Stimulated activated naive CD8-positive, alpha-beta T cell treated with anti-CD3 and anti-CD28 coated beads, Interleukin-15, Interleukin-2, amounts not matched to agents 100 ng/mL and 50 ng/mL, for 24 hours (primary cell): ENCODE measurements around the gene IRF2BP1.

Experiments
- H3K27ac Mint-ChIP-seq: one replicate; pipeline ENCODE4 v1.8.0; 2021; ENCODE audit warnings: mild to moderate bottlenecking, mixed read lengths
- H3K27me3 Mint-ChIP-seq: one replicate; pipeline ENCODE4 v1.8.0; 2021; ENCODE audit warnings: mixed read lengths
- H3K36me3 Mint-ChIP-seq: one replicate; pipeline ENCODE4 v1.8.0; 2021; ENCODE audit warnings: low read depth, mixed read lengths
- H3K4me1 Mint-ChIP-seq: one replicate; pipeline ENCODE4 v1.8.0; 2021; ENCODE audit warnings: low read depth, mixed read lengths
- H3K4me3 Mint-ChIP-seq: one replicate; pipeline ENCODE4 v1.8.0; 2021; ENCODE audit warnings: mild to moderate bottlenecking, mixed read lengths
- H3K9me3 Mint-ChIP-seq: one replicate; pipeline ENCODE4 v1.8.0; 2021; ENCODE audit warnings: mixed read lengths

IRF2BP1 gene

DNA sequence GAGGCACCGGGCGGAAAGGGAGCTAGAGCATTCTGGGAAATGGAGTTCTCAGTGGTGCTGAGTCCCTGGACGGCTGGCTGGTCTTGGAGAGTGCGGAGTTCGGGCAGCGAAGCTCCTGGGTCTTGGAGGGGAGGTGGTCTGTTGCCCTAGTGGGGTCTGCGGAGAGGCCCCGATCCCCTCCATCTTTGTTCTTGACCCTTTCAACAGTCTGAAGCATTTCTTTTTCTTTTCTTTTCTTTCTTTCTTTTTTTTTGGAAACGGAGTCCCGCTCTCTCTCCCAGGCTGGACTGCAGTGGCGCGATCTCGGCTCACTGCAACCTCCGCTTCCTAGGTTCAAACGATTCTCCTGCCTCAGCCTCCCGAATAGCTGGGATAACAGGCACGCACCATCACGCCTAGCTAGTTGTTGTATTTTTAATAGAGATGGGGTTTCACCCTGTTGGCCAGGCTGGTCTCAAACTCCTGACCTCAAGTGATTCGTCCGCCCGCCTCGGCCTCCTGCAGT is 22.6 kb downstream of the IRF2BP1 start:
- Mint-ChIP-seq H3K4me1 (peaks cover 30% of the 10 kb centered on the region), H3K27me3 (peaks cover 30% of the 10 kb centered on the region), H3K36me3 (peaks cover 22% of the 10 kb centered on the region), H3K4me3 (peak overlapping the region; percentile 95), H3K27ac (peak overlapping the region; percentile 99), H3K9me3 (no peaks in the 10 kb centered on the region)

DNA sequence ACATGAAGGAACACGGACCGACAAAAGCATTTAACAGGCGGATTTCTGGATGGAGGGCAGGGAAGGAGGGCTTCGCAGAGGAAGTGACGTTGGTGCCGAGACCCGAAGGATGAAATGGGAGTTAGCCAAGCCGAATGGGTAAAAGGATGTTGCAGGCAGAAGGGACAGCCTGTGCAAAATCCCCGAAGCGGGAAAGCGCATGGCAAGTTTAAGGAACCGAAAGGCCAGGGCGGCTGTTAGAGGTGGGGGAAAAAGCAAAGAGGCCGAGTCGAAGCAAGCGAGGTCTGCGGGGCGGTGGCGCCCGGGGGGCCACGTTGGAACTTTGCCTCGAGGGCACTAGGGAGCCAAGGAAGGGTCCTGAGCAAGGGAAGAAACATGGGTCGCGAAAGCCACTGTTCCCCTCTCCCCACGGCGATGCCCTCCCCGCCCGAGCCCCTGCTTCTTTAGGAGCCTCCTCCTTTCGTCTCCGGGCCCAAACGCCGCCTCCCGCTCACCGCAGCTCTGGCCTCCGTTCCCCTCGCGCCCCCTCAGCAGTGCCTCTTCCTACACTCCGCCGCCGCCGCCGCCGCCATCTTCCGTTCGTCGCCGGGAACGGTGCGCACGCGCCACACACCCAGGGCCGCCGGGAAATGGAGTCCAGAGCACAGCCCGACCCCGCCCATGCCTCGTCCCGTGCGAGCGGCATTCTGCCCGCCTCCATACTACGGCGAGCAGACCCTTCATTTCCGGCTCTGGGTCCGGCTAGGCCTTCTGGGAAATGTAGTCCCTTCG is 23.2 kb downstream of the IRF2BP1 start, which contains the start of gene SYMPK:
TSS of gene SYMPK (minus strand) at position 584 of the 771 bp plus-strand sequence. CDS start 8,652 bp downstream, outside the sequence.
- peak within 1 kb of the TSS; percentile 99 for H3K27ac Mint-ChIP-seq
- H3K4me3 Mint-ChIP-seq: peak within 1 kb of the TSS; percentile 95
- peaks cover 28% of the 10 kb centered on the region for H3K36me3 Mint-ChIP-seq
- no peaks in the 10 kb centered on the region for H3K9me3 Mint-ChIP-seq
- H3K27me3 Mint-ChIP-seq: peaks cover 30% of the 10 kb centered on the region
- H3K4me1 Mint-ChIP-seq: peaks cover 30% of the 10 kb centered on the region

DNA sequence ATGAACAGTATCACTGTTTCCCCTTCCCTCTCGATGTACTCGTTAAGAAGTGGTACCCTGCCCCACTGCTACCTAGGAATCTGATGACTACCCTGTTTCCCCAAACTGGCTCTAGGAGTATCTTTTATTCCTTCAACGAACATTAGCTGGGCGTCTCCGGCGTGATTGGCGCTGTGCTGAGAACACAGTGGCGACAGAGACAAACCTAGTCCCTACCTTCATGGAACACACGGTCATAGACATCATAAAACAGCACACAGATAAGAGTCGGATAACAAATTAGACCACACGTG is 23.7 kb downstream of the IRF2BP1 start:
- peak overlapping the region; percentile 99 for H3K27ac Mint-ChIP-seq
- H3K27me3 Mint-ChIP-seq: peaks cover 30% of the 10 kb centered on the region
- H3K4me1 Mint-ChIP-seq: peaks cover 30% of the 10 kb centered on the region
- H3K4me3 Mint-ChIP-seq: peak overlapping the region; percentile 95
- peaks cover 28% of the 10 kb centered on the region for H3K36me3 Mint-ChIP-seq
- no peaks in the 10 kb centered on the region for H3K9me3 Mint-ChIP-seq

DNA sequence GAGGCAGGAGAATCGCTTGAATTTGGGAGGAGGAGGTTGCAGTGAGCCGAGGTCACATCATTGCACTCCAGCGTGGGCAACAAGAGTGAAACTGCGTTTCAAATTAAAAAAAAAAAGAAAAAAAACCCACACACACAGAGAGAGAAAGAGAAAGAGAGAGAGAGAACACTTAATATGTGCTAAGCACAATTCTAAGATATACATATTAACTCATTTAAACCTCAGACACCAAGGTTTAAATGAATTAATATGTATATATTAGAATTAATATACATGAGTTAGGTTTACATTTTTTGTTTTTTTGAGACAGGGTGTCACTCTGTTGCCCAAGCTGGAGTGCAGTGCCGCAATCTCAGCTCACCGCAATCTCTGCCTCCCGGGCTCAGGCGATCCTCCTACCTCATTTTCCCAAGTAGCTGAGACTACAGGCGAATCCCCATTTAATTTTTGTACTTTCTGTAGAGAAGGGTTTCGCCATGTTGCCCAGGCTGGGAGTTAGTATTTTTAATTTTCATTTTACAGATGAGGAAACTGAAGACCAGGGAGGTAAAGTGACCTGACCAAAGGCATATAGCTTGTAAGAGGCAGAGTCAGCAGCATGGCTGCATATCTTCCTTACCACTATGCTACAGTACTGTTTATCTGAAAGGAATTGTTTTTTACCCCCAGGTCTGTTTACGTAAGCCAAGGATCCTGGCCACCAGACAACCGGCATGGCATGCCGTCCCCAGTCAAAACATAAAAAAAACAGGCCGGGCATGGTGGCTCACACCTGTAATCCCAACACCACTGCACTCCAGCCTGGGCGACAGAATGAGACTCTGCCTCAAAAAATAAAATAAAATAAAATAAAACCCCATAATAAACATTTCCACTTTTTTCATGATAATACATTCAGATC is 25.3 kb downstream of the IRF2BP1 start:
- Mint-ChIP-seq H3K4me1 (peaks cover 30% of the 10 kb centered on the region), H3K27me3 (peaks cover 23% of the 10 kb centered on the region), H3K9me3 (no peaks in the 10 kb centered on the region), H3K36me3 (peaks cover 33% of the 10 kb centered on the region), H3K27ac (peak overlapping the region; percentile 32), H3K4me3 (peak overlapping the region; percentile 95)

DNA sequence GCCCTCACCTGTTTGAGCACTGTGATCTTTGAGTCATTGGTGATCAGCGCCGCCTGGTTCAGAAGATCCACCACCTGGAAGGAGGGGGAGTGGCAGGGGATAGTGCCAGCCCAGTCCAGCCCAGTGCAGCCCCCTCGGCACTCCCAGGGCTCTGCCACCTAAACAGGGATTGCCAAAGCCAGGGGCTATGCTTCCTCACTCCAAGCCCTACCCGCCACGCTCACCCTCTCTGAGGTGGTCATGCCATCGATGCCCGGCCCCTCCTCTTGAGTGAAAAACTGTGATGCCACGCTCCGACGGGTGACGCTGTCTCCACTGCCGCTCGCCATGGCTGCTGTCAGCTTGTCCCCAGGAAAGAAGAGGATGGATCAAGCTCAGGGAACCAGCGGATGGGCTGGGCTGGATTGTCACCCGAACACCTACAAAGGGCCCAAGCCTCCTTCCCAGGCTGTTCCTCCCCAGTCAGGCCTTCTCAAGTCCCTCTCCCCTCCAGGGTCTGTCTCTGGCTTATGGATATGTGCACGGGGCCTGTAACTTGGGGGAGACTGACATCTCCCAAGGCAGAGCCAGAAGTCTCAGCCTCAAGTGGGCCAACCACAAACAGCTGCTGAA is 31.7 kb downstream of the IRF2BP1 start:
- Mint-ChIP-seq H3K9me3 (no peaks in the 10 kb centered on the region), H3K27me3 (no peaks in the 10 kb centered on the region), H3K4me1 (no peaks in the 10 kb centered on the region), H3K36me3 (peaks cover 55% of the 10 kb centered on the region), H3K27ac (no peak overlapping the region), H3K4me3 (no peak overlapping the region)

DNA sequence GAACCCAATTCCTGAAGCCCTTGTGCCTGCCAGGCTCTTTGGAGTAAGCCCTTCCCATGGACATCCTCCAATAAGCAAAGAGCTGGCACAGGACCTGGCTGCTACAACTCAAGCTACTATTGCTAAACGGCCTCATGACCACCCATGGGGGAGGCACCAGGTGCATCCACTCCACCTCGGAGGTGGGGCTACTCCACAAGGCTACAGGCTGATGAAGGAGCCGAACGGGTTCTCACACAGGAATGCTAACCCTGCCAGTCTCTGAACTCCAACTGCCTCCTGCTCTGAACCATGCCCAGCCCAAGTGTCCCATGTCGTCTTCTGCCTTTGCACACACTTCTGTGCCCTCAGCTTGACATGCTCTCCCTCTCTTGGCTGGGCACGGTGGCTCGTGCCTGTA is 33.0 kb downstream of the IRF2BP1 start:
- H3K4me1 Mint-ChIP-seq: no peaks in the 10 kb centered on the region
- no peak overlapping the region for H3K27ac Mint-ChIP-seq
- H3K9me3 Mint-ChIP-seq: no peaks in the 10 kb centered on the region
- no peak overlapping the region for H3K4me3 Mint-ChIP-seq
- peaks cover 50% of the 10 kb centered on the region for H3K36me3 Mint-ChIP-seq
- H3K27me3 Mint-ChIP-seq: no peaks in the 10 kb centered on the region

DNA sequence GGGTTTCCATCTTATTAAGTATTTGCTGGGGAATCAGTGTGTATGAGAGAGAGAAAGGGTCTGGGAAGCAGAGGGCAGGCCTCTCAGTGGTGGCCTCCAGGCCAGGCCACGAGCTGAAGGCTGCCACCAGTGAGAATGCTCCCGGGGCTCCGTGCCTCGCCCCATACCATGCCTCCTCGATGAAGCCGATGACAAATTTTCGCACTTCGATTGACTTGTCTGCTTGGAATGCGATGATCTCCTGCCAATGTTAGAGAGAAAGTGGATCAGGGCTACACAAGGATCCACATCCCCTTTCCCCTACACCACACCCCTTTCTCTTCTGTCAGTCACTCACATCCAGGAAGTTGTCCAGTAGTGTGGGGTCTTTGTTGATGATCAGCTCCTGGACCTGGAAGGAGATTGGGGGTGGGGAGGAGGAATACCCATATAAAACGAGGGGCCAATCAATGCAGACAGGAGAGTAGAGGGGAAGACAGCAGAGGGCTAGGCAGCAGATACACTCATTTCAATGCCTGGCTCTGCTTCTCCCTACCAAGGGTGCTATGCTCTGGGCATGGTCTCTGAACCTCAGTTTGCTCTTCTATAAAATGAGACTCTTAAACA is 33.7 kb downstream of the IRF2BP1 start:
- Mint-ChIP-seq H3K36me3 (peaks cover 56% of the 10 kb centered on the region), H3K9me3 (no peaks in the 10 kb centered on the region), H3K4me1 (no peaks in the 10 kb centered on the region), H3K4me3 (no peak overlapping the region), H3K27me3 (no peaks in the 10 kb centered on the region), H3K27ac (no peak overlapping the region)

DNA sequence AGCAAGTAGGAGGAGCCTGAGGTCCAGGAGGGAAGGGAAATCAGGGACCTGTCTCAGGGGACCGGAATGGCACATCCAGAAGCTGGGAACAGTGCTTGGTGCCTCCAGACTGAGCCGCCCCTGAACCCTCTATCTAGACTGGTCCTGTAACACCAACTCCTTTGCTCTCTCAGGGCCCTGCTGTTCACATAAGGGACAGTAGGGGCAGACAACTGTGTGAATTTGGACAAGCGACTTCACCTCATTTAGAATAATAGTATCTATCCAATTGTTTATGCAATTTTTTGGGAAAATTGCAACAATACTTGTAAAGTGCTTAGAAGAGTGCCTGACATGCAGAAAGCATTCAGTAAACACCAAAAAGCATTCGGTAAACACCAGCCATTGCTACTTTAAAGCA is 37.0 kb downstream of the IRF2BP1 start:
- Mint-ChIP-seq H3K4me1 (no peaks in the 10 kb centered on the region), H3K27ac (no peak overlapping the region), H3K36me3 (peaks cover 64% of the 10 kb centered on the region), H3K9me3 (no peaks in the 10 kb centered on the region), H3K4me3 (no peak overlapping the region), H3K27me3 (no peaks in the 10 kb centered on the region)

DNA sequence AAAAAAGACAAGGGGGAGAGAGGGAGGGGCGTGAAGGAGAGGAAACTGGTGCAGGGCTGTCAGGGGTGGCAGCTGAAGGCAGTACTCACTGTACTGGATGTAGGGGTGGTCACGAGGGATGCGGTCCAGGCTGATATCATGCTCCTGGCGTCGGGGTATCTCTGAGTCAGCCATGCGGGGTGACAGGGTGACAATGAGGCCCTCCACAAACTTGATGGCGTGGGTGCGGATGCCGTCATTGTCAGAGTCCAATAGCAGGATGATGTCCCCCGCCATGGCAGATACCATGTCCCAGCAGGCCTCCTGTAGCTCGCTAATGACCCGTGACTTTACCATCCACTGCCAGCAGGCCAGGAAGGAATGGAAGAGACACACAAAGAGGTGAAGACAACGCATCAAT is 38.3 kb downstream of the IRF2BP1 start:
- peak overlapping the region; percentile 26 for H3K27ac Mint-ChIP-seq
- H3K4me1 Mint-ChIP-seq: no peaks in the 10 kb centered on the region
- H3K9me3 Mint-ChIP-seq: no peaks in the 10 kb centered on the region
- no peak overlapping the region for H3K4me3 Mint-ChIP-seq
- H3K27me3 Mint-ChIP-seq: no peaks in the 10 kb centered on the region
- peaks cover 69% of the 10 kb centered on the region for H3K36me3 Mint-ChIP-seq

DNA sequence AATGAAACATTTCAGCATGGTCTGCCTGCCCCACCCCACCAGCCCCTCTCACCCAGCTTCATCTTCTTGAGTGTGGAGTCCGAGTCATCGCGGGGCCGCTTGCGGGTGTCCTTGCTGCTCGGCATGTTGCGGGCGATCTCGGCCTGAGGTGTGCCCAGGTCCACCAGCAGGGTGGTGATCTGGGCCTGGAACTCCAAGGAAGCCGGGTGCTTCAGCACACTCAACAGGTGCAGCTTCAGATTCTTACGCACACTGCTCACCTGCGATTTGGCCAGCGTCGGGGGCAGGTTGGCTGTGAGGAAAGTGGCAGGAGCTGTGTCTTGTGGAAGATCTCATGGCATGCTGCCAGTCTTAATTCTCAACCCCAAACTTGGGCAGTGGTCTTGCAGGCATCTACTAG is 43.7 kb downstream of the IRF2BP1 start:
- Mint-ChIP-seq H3K27me3 (no peaks in the 10 kb centered on the region), H3K27ac (no peak overlapping the region), H3K4me1 (no peaks in the 10 kb centered on the region)

DNA sequence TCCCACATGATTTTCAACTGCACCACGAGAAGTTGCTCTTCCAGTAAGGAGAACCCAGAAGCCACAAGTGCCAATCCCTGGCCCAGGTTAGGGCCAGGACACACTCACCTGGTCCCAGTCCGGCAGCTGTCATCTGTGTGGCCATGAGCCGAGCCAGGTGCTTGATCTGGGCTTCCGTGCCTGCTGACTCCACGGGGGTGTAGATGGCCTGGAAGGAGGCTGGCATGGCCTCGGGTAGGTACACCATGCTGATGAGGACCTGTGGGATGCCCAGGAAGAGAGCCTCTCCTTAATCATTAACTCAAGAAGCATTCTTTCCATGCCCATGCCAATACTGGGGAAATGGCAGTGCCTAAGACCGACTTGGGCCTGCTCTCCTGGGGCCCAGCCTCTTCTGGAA is 51.0 kb downstream of the IRF2BP1 start:
- H3K4me1 Mint-ChIP-seq: no peaks in the 10 kb centered on the region
- no peaks in the 10 kb centered on the region for H3K27me3 Mint-ChIP-seq
- H3K9me3 Mint-ChIP-seq: no peaks in the 10 kb centered on the region
- peaks cover 74% of the 10 kb centered on the region for H3K36me3 Mint-ChIP-seq
- no peak overlapping the region for H3K4me3 Mint-ChIP-seq
- no peak overlapping the region for H3K27ac Mint-ChIP-seq

More for the DNA sequence above, 43.7 kb downstream of the IRF2BP1 start:
- Mint-ChIP-seq H3K36me3 (peaks cover 78% of the 10 kb centered on the region), H3K9me3 (no peaks in the 10 kb centered on the region), H3K4me3 (no peak overlapping the region)
